ENCODE data around the gene KLF14.
A peak's percentile ranks its signal among the peaks of the same experiment; 100 is the strongest.

DNA sequence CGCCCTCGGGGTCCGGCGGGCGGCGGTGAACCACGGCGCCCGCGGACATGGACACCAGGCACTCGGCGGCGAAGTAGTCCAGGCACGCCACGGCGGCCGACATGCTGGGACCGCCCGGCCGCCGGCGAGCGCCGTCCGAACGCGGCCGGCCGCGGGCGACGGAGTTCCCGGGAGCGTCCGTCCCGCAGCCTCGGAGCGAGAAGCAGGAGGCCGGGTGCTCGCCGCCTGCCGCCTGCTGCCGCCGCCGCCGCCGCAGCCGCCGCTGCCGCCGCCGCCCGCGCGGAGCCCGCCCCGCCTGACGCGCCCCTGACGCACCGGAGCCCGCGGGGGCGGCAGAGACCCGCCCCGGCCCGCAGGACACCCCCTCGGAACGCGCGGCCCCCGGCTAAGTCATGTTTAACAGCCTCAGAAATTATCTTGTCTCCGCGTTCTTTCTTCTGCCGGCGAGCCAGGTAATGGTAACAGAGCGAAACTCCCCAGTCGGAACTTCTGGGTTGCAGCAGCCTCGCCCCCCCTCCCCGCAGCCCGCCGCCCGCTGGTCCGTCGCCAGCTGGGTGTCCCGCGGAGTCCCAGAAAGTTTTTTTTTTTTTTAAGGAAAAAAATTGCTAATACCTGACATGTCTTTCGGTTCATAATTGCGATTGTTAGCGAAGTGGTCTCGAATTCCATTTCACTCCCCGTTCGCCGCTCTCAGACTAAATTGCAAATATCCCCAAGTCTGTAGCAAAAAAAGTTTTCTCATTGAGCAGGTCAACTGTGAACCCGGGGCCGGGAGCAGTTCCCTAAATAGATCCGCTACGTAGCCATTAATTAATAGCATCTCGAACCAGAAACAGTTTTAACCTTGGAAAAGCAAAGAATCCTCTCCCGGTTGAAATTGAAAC, at the start of gene KLF14:
- TF ChIP-seq, protein P1, sequence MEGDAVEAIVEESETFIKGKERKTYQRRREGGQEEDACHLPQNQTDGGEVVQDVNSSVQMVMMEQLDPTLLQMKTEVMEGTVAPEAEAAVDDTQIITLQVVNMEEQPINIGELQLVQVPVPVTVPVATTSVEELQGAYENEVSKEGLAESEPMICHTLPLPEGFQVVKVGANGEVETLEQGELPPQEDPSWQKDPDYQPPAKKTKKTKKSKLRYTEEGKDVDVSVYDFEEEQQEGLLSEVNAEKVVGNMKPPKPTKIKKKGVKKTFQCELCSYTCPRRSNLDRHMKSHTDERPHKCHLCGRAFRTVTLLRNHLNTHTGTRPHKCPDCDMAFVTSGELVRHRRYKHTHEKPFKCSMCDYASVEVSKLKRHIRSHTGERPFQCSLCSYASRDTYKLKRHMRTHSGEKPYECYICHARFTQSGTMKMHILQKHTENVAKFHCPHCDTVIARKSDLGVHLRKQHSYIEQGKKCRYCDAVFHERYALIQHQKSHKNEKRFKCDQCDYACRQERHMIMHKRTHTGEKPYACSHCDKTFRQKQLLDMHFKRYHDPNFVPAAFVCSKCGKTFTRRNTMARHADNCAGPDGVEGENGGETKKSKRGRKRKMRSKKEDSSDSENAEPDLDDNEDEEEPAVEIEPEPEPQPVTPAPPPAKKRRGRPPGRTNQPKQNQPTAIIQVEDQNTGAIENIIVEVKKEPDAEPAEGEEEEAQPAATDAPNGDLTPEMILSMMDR (IDR thresholded peaks at IDR 0.05) = peak; percentile 39; the same call in 1 of the 2 replicates
- TF ChIP-seq ZFX (IDR thresholded peaks at IDR 0.05; ENCODE audit: borderline replicate concordance) = no peak
